Activated CD8-positive, alpha-beta memory T cell treated with anti-CD3 and anti-CD28 coated beads, Interleukin-2, amount 50 U/mL, for 4 hours (primary cell): ENCODE measurements around the gene LMNA.
"Not testable (repeated sequence)": the region's sequence is repeated elsewhere in the genome, so short reads cannot be mapped to it uniquely, and the experiment has no call there.

Source experiments
- DNase-seq: peaks from one replicate; pipeline ENCODE4 v3.0.0-alpha.2; 2020

LMNA gene

GRCh38 chr1:156104861-156105832, 9.4 kb upstream of the LMNA start:
- no peak for DNase-seq

GRCh38 chr1:156106624-156107488, 7.7 kb upstream of the LMNA start:
- DNase-seq, result no peak

- DNase-seq, result no peak
These were observed 6.5 kb upstream of the LMNA start for GRCh38 chr1:156108057-156108456.

GRCh38 chr1:156108664-156109241, 5.8 kb upstream of the LMNA start:
- no peak for DNase-seq

- DNase-seq, result no peak
These were observed 4.3 kb upstream of the LMNA start for GRCh38 chr1:156110252-156110651.

- DNase-seq, result no peak
These were observed 3.1 kb upstream of the LMNA start for GRCh38 chr1:156111355-156111962.

- no peak for DNase-seq
These were observed 2.0 kb upstream of the LMNA start for GRCh38 chr1:156112276-156113137.

GRCh38 chr1:156113282-156113950, 1.1 kb upstream of the LMNA start:
- DNase-seq, result no peak

- peak; percentile 34 for DNase-seq
These were observed 505 bp downstream of the LMNA start for GRCh38 chr1:156114919-156115513.

- no peak for DNase-seq
These were observed 1.2 kb downstream of the LMNA start for GRCh38 chr1:156115514-156116374.

- DNase-seq, result not testable (repeated sequence)
These were observed 2.2 kb downstream of the LMNA start for GRCh38 chr1:156116731-156117130.

GRCh38 chr1:156117414-156118176, 3.1 kb downstream of the LMNA start:
- no peak for DNase-seq

- DNase-seq, result no peak
These were observed 3.8 kb downstream of the LMNA start for GRCh38 chr1:156118177-156118868.

- DNase-seq, result peak; percentile 34
These were observed 5.1 kb downstream of the LMNA start for GRCh38 chr1:156119503-156120209.

GRCh38 chr1:156120318-156120717, 5.8 kb downstream of the LMNA start:
- no peak for DNase-seq

GRCh38 chr1:156121005-156121404, 6.5 kb downstream of the LMNA start:
- not testable (repeated sequence) for DNase-seq

- DNase-seq, result no peak
These were observed 6.9 kb downstream of the LMNA start for GRCh38 chr1:156121457-156121856.

GRCh38 chr1:156122086-156122485, 7.6 kb downstream of the LMNA start:
- DNase-seq, result no peak
